A549 (cell line): ENCODE results near the gene FAM20B. TPM values are rescaled to one million over a fixed set of nuclear protein-coding genes. Genes with fewer than 3 reads are reported as not detected.

Source experiments
- ATAC-seq, 2 experiments: fragments of 200-7000 bp in 1 of 2; fragments of >200 bp in 1 of 2; cut with Nextera tagmentation in 1 of 2; cut with Tn5 transposase in 1 of 2; 3 replicates each; pipeline versions ENCODE4 v1.8.0 to v1.9.1; 2018 to 2020; ENCODE audit warnings: mild to moderate bottlenecking in 1 of 2, moderate library complexity in 1 of 2
- CTCF ChIA-PET: fragments of 300-600 bp; sonication (Branson Sonifier 250); formaldehyde crosslinking; extraction: SDS; loops from one replicate; lab custom pipeline; 2021; ENCODE audit warnings: antibody characterized with exemption, inconsistent platforms; lab: Yijun Ruan, JAX
- POLR2A ChIA-PET: fragments of 350-600 bp; formaldehyde crosslinking; extraction: SDS; loops from one replicate; lab custom pipeline; 2021; ENCODE audit warnings: antibody characterized with exemption, inconsistent platforms; lab: Yijun Ruan, JAX
- DNase-seq, 2 experiments: peaks; one replicate each; pipeline versions ENCODE4 v3.0.0 to v3.0.0-alpha.2; 2011 to 2016; ENCODE audit warnings: low read depth in 1 of 2, low spot score in 1 of 2
- FAIRE-seq: peaks from 2 replicates; lab custom pipeline; 2011; peaks lifted over from hg19 to GRCh38; lab: Jason Lieb, UNC
- H3K27ac ChIP-seq, 2 experiments: fragments of >200 bp; sonication (Bioruptor Twin); formaldehyde crosslinking; 3 replicates each; pipeline ENCODE4 v1.5.1; 2016 to 2017
- H3K4me1 ChIP-seq: fragments of >200 bp; sonication (Bioruptor Twin); formaldehyde crosslinking; 3 replicates; pipeline ENCODE4 v1.6.1; 2016
- H3K4me2 ChIP-seq: fragments of >200 bp; sonication (Bioruptor Twin); formaldehyde crosslinking; 3 replicates; pipeline ENCODE4 v1.6.1; 2016
- H3K4me3 ChIP-seq: fragments of >200 bp; sonication (Bioruptor Twin); formaldehyde crosslinking; 3 replicates; pipeline ENCODE4 v1.5.1; 2016
- H3K9me3 ChIP-seq: fragments of >200 bp; sonication (Bioruptor Twin); formaldehyde crosslinking; 3 replicates; pipeline ENCODE4 v1.6.1; 2016
- CHD4 ChIP-seq: fragments of 200-600 bp; sonication (generic); IDR thresholded peaks from 2 replicates; pipeline ENCODE4 v1.6.1; 2016; ENCODE audit warnings: antibody characterized with exemption, mild to moderate bottlenecking, borderline replicate concordance
- EP300 ChIP-seq, 2 experiments: fragments of >200 bp; sonication (Bioruptor Twin); formaldehyde crosslinking; IDR thresholded peaks; 2 replicates in 1 of 2; 3 replicates in 1 of 2; pipeline ENCODE4 v1.6.1; 2016 to 2017
- ESRRA ChIP-seq: fragments of 150-350 bp; IDR thresholded peaks from 2 replicates; pipeline ENCODE4 v1.6.1; 2014; ENCODE audit warnings: mild to moderate bottlenecking, low read length, borderline replicate concordance
- GATA3 ChIP-seq: IDR thresholded peaks from 2 replicates; pipeline ENCODE4 v1.6.1; 2012; ENCODE audit warnings: borderline replicate concordance
- HDAC2 ChIP-seq: fragments of 200-600 bp; sonication (generic); IDR thresholded peaks from 2 replicates; pipeline ENCODE4 v1.6.1; 2016
- MAZ ChIP-seq: fragments of 150-350 bp; IDR thresholded peaks from 2 replicates; pipeline ENCODE4 v1.6.1; 2014; ENCODE audit warnings: antibody characterized with exemption, low read depth, low read length, borderline replicate concordance
- NFE2L2 ChIP-seq: fragments of 150-350 bp; conservative IDR thresholded peaks from 2 replicates; pipeline ENCODE4 v1.6.1; 2014; ENCODE audit warnings: low read length
- RAD21 ChIP-seq, 2 experiments: fragments of >200 bp in 1 of 2; sonication (Bioruptor Twin) in 1 of 2; formaldehyde crosslinking in 1 of 2; IDR thresholded peaks in 1 of 2; conservative IDR thresholded peaks in 1 of 2; 2 replicates in 1 of 2; 3 replicates in 1 of 2; pipeline ENCODE4 v1.6.1; 2012 to 2018; ENCODE audit warnings: inconsistent platforms in 1 of 2
- RFX5 ChIP-seq: fragments of 450-650 bp; IDR thresholded peaks from 2 replicates; pipeline ENCODE4 v1.7.1; 2014; ENCODE audit warnings: antibody characterized with exemption, mild to moderate bottlenecking, moderate library complexity
- RNF2 ChIP-seq: fragments of 200-600 bp; sonication (generic); IDR thresholded peaks from 2 replicates; pipeline ENCODE4 v1.6.1; 2016; ENCODE audit warnings: low read depth, mild to moderate bottlenecking, antibody characterized with exemption, moderate library complexity, borderline replicate concordance
- SMC3 ChIP-seq: fragments of >200 bp; sonication (Bioruptor Twin); formaldehyde crosslinking; IDR thresholded peaks from 3 replicates; pipeline ENCODE4 v1.6.1; 2018; ENCODE audit warnings: inconsistent platforms
- ZC3H11A ChIP-seq: fragments of 450-650 bp; IDR thresholded peaks from 2 replicates; pipeline ENCODE4 v1.6.1; 2014; ENCODE audit warnings: antibody characterized with exemption, mild to moderate bottlenecking
- WGBS: methylation state at CpG from one replicate; pipeline ENCODE4 v1.1.6; 2017; ENCODE audit errors: missing lambda C conversion rate; 5-methylcytosine and 5-hydroxymethylcytosine counted together
- polyA plus RNA-seq, 4 experiments: library from polyadenylated mRNA; depleted of rRNA in 3 of 4; stranded (reverse); fragments of >200 nt; fragmentation: RNase III in 1 of 4; extraction: RNeasy Plus Mini Kit Qiagen cat#74134 plus additional on column Dnase treatment in 1 of 4; gene quantifications; 2 replicates in 3 of 4; 3 replicates in 1 of 4; pipeline ENCODE4 v1.2.3, GENCODE V29; 2011 to 2017
- TF ChIP-seq, protein P1 (sequence below): IDR thresholded peaks from 2 replicates; pipeline ENCODE4 v1.6.1; 2012
- TF ChIP-seq, protein P2 (sequence below): fragments of >200 bp; sonication (Bioruptor Twin); formaldehyde crosslinking; IDR thresholded peaks from 2 replicates; pipeline ENCODE4 v1.6.1; 2016
- TF ChIP-seq, protein P3 (sequence below): IDR thresholded peaks from 2 replicates; pipeline ENCODE4 v1.6.1; 2012; ENCODE audit warnings: low read depth, borderline replicate concordance
- TF ChIP-seq, protein P4 (sequence below): fragments of 450-650 bp; IDR thresholded peaks from 2 replicates; pipeline ENCODE4 v1.6.1; 2014; ENCODE audit warnings: antibody characterized with exemption
- TF ChIP-seq, protein P5 (sequence below): fragments of 150-350 bp; IDR thresholded peaks from 2 replicates; pipeline ENCODE4 v1.6.1; 2014; ENCODE audit warnings: low read depth, mild to moderate bottlenecking, low read length
- TF ChIP-seq, protein P6 (sequence below): fragments of >200 bp; sonication (Bioruptor Twin); formaldehyde crosslinking; IDR thresholded peaks from 3 replicates; pipeline ENCODE4 v1.6.1; 2016
- TF ChIP-seq, protein P7 (sequence below): fragments of 250-450 bp; sonication (Bioruptor Pico); IDR thresholded peaks from 2 replicates; pipeline ENCODE4 v1.5.0; 2020; ENCODE audit warnings: low read depth, mild to moderate bottlenecking, moderate library complexity

Gene FAM20B
- polyA plus RNA-seq, 2 of the 4 experiments (the other 2 are of a cell fraction) = 24.2 to 35.3 TPM

DNA sequence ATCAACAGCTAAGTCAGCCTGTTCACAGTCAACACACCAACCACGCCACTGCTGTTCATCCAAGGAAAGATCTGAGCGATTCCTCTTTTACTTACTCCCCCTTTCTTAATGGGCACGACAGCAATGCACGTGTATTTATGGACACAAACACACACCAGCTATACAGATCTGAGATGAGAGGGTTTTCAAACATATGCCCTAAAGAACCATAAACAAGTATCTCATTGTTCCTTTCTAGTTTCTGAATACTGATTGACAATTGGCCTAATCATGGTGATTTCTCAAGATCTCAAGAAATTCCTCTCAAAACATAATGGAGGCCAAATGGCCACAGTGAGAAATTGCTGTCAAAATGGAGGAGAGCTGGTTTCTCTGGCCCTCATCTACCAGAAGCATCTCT is 74.2 kb downstream of the FAM20B start:
- Histone ChIP-seq H3K27ac (no peak overlapping the region), H3K4me2 (no peak overlapping the region), H3K9me3 (no peaks in the 10 kb centered on the region), H3K4me1 (no peaks in the 10 kb centered on the region), H3K4me3 (no peak overlapping the region)
- 90% methylated on average over 4 of the region's 4 CpGs for WGBS
- DNase-seq (no peak), FAIRE-seq (no peak), ATAC-seq (no peak)
- ChIA-PET POLR2A (no interaction called here), CTCF (interaction anchor here (0.7 to 1.7 kb wide), 7 partner anchors 16 to 557 kb away, joined by 3 to 5 read pairs (median 3); partner anchors contain the start of gene TOR3A)
- TF ChIP-seq, protein P1, sequence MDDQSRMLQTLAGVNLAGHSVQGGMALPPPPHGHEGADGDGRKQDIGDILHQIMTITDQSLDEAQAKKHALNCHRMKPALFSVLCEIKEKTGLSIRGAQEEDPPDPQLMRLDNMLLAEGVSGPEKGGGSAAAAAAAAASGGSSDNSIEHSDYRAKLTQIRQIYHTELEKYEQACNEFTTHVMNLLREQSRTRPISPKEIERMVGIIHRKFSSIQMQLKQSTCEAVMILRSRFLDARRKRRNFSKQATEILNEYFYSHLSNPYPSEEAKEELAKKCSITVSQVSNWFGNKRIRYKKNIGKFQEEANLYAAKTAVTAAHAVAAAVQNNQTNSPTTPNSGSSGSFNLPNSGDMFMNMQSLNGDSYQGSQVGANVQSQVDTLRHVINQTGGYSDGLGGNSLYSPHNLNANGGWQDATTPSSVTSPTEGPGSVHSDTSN = no peak
- no peak for TF ChIP-seq EP300 (IDR thresholded peaks at IDR 0.05)
- TF ChIP-seq RNF2 = no peak
- TF ChIP-seq, protein P2, sequence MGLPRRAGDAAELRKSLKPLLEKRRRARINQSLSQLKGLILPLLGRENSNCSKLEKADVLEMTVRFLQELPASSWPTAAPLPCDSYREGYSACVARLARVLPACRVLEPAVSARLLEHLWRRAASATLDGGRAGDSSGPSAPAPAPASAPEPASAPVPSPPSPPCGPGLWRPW = no peak
- TF ChIP-seq, protein P3, sequence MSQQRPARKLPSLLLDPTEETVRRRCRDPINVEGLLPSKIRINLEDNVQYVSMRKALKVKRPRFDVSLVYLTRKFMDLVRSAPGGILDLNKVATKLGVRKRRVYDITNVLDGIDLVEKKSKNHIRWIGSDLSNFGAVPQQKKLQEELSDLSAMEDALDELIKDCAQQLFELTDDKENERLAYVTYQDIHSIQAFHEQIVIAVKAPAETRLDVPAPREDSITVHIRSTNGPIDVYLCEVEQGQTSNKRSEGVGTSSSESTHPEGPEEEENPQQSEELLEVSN = no peak
- no peak for TF ChIP-seq ESRRA
- TF ChIP-seq MAZ = no peak
- no peak for TF ChIP-seq SMC3
- TF ChIP-seq GATA3 = no peak
- TF ChIP-seq ZC3H11A = no peak
- TF ChIP-seq, protein P4, sequence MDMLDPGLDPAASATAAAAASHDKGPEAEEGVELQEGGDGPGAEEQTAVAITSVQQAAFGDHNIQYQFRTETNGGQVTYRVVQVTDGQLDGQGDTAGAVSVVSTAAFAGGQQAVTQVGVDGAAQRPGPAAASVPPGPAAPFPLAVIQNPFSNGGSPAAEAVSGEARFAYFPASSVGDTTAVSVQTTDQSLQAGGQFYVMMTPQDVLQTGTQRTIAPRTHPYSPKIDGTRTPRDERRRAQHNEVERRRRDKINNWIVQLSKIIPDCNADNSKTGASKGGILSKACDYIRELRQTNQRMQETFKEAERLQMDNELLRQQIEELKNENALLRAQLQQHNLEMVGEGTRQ = no peak
- no peak for TF ChIP-seq RAD21 (conservative IDR thresholded peaks at IDR 0.05 in 1 of 2, IDR thresholded peaks at IDR 0.05 in 1 of 2)
- TF ChIP-seq, protein P5, sequence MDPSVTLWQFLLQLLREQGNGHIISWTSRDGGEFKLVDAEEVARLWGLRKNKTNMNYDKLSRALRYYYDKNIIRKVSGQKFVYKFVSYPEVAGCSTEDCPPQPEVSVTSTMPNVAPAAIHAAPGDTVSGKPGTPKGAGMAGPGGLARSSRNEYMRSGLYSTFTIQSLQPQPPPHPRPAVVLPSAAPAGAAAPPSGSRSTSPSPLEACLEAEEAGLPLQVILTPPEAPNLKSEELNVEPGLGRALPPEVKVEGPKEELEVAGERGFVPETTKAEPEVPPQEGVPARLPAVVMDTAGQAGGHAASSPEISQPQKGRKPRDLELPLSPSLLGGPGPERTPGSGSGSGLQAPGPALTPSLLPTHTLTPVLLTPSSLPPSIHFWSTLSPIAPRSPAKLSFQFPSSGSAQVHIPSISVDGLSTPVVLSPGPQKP = no peak
- no peak for TF ChIP-seq HDAC2
- TF ChIP-seq, protein P6, sequence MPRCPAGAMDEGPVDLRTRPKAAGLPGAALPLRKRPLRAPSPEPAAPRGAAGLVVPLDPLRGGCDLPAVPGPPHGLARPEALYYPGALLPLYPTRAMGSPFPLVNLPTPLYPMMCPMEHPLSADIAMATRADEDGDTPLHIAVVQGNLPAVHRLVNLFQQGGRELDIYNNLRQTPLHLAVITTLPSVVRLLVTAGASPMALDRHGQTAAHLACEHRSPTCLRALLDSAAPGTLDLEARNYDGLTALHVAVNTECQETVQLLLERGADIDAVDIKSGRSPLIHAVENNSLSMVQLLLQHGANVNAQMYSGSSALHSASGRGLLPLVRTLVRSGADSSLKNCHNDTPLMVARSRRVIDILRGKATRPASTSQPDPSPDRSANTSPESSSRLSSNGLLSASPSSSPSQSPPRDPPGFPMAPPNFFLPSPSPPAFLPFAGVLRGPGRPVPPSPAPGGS = no peak

DNA sequence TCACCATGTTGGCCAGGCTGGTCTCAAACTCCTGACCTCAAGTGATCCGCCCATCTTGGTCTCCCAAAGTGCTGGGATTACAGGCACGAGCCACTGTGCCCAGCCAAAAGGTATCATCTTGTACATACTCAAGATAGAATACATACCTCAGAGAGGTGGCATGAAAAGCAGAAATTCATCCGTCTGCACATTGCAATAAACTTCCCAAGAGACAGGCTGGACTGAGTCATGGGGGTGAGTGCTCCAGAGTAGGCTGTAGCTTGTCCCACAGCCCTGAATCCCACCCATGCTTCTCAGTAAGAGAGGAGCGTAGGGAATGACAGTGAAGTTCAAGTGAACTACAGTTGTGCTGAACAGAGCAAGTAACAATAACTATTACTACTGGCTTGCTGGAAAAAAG is 75.9 kb downstream of the FAM20B start:
- Histone ChIP-seq H3K4me1 (no peaks in the 10 kb centered on the region), H3K4me2 (no peak overlapping the region), H3K27ac (no peak overlapping the region), H3K4me3 (no peak overlapping the region), H3K9me3 (no peaks in the 10 kb centered on the region)
- FAIRE-seq = no peak
- TF ChIP-seq MAZ (no peak), NFE2L2 (no peak), CHD4 (no peak), RFX5 (no peak)
- TF ChIP-seq, protein P7, sequence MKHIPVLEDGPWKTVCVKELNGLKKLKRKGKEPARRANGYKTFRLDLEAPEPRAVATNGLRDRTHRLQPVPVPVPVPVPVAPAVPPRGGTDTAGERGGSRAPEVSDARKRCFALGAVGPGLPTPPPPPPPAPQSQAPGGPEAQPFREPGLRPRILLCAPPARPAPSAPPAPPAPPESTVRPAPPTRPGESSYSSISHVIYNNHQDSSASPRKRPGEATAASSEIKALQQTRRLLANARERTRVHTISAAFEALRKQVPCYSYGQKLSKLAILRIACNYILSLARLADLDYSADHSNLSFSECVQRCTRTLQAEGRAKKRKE = no peak
- CTCF ChIA-PET = interaction anchor here (1.0 to 1.8 kb wide), 4 partner anchors 9 to 81 kb away, joined by 3 to 7 read pairs (median 4); no protein-coding TSS in a partner anchor
- ATAC-seq = no peak
- POLR2A ChIA-PET = no interaction called here
- 91% methylated on average over 4 of the region's 4 CpGs for WGBS
- no peak for DNase-seq
